ENCODE data around the gene DIDO1. TPM values are rescaled to one million over a fixed set of nuclear protein-coding genes. Genes with fewer than 3 reads are reported as not detected.

Gene DIDO1
- total RNA-seq, 2 donors from 2014 or later: 38.5 to 44.1 TPM

DNA sequence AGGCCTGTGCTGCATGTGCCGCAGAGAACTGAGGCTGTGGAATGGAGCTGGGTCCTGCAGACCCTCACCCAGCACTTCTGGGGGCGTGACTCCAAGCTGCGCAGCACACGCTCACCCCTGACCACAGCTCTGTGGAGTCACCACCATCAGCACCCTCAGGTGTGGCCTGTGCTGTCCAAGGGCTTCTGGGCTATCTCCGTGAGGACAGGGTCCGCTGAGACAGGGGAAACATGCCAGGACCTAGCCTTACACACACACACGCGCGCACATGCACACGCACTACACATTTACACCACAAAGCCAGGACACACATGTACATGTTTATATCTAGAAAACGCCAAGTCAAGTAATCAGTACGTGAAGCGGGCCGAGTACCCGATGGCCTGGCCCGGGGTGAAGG is 37.9 kb downstream of the DIDO1 start:
- intact Hi-C loops (cut with DNase I): no loop called here
- no peak for DNase-seq (ENCODE audit: low spot score)

DNA sequence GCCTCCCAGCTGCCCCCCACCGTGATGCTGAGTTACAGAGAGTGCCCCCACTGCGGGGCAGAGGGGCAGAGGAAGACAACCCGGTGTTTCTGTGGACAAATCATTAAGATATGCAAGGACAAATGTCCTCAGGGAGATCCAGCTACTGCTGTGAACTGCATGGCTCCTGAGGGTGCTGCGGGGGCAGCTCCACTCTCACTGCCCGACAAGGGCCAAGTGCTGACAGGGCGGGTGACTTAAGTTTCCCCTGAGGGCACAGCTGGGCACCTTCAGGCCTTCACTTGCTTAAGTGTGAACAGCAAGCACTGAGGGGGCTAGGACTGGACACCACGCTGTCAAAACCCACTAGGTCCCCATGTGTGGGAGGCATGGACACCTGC is 38.5 kb downstream of the DIDO1 start:
- no peak for DNase-seq (ENCODE audit: low spot score)
- intact Hi-C loops (cut with DNase I): no loop called here

DNA sequence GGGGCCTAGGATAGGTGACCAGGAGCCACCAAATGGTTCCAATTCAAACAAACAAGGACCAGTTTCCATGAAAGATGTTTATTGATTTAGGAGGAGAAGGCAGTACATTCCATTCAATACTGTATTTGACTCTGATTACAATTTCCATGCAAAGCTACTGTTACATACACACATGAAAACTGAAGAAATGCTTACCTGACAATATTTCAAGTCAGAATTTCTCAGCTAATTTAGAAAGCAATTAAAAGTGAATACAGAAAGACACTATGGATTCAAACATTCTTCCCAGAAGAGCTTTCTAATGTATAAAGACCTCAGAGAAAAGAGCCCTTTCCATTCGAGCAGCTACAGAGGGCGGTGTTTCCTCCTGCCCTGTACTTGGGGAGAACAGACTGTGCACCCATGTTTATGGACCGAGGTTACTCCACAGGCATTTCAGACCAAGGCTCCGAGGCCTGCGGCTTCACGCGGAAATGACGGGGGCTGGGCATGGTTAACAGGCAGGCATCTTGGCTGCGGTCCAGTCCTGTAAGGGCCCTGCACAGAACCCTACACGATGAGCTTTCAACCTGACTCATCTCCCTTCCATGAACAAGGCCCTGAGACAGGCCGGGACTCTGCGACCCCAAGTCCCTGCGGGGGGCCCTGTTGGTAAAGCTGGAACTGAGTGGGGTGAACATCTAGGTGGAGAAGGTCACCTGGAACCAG is 39.0 kb downstream of the DIDO1 start:
- intact Hi-C loops (cut with DNase I): no loop called here
- DNase-seq (ENCODE audit: low spot score): no peak

DNA sequence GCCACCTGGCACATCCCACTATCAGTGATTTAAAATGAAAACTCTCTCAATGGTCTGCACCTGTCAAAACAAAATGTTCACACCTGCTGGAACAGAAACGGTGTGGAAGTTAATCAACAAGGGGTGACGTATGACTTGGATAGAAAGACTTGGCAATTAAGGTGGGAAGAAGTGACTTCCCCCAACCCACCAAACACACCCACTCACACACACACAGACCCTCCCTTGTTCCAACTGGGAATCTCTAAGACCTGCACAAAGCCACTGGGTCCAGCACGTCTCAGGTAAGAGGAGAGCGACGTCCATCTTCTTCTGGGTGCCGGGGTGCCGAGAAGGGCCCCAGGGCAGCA is 39.6 kb downstream of the DIDO1 start:
- DNase-seq (ENCODE audit: low spot score): no peak
- intact Hi-C loops (cut with DNase I): no loop called here

DNA sequence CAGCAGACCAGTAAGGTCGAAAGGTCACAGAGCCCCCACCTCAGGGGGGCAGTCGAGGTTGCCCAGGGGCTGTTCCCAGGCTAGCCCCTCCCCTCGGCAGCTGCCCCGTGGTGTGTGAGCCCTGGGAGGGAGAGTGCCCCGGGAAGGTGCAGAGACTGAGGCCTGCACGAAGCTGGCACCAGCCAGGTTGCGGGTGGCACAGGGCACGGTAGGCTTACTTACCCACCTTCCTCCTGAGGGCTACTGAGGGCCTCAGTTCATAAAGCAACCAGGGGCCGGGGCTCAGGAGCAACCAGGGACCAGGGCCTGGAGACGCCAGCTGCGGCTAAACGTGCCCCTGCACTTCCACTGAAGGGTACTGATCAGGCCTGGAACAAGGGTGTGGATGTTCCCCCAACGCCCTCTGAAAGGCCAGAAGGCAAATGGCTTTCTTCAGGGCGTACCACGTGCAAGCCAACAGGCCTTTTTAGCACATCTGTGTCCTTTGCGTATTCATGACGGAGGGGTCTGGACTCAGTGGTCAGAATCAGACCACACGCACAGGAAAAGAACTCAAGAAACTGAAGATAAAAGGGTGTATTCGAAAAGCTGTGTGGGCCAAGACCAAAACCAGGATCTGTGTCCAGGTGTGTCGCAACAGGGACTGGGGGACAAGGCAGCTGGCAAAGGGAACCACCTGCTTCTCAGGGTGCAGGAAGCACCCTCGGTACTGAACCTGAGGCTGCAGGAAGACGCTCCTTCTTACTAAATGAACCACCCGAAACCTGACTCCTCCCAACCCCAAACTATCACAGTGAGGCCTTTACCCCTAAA is 40.2 kb downstream of the DIDO1 start:
- no peak for DNase-seq (ENCODE audit: low spot score)
- intact Hi-C loops (cut with DNase I): no loop called here

- intact Hi-C loops (cut with DNase I): no loop called here
- no peak for DNase-seq (ENCODE audit: low spot score)
Observed at GRCh38 chr20:62885046-62885895, 41.0 kb downstream of the DIDO1 start.

- no peak for DNase-seq (ENCODE audit: low spot score)
- intact Hi-C loops (cut with DNase I): no loop called here
Observed at GRCh38 chr20:62884556-62884955, 41.7 kb downstream of the DIDO1 start.

DNA sequence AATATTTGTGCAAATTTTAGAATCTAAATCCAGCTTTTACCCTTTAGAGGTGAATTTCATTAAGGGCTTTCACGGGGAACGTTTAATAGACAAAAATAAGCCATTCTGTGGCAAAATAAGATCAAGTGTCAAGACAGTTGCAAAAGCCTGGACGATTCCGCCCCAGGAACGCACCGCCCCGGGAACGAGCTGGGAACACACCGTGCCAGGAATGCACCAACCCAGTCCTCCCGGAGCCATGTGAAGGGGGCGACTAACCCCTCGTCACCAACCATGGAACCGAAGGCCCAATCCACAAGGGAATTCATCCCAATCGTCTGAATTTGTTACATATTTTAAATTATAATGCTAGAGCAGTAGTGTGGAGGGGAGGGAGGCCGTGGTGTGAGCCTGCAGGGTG is 43.9 kb downstream of the DIDO1 start:
- peak; percentile 25 for DNase-seq (ENCODE audit: low spot score)
- intact Hi-C loops (cut with DNase I): no loop called here

DNA sequence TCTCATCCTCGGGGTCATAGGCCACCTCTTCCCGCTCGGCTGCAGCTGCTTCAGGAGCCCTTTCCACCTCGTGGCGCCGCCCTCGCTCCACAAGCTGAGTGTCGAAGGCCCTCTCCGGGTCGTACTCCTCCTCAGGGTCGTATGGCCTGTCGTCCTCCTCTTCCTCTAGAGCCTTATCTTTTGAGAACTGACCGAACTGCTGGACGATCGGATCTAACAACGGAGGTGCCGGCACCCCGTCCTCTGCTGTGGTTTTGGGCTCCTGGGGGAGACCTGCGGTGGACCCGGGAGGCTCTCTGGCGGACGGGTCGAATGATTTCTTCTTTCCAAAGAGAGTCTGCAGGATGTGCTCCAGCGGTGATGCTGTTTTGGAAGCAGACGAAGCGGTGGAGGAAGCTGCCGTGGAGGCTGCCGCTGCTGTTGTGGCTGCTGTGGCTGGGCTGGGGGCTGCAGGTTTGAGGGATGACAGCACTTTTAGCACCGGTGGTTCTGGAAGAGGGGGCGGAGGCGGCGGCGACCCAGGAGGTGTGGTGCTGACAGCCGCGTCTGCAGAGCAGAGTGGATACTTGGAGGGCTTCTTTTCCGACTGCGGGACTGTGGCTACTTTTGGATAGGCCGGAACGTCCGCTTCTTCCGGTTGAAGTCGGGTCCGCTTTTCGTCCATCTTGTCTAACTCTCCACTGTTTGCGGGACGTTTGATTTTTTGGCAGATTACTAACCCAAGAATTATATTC is 44.5 kb downstream of the DIDO1 start:
- intact Hi-C loops (cut with DNase I): no loop called here
- DNase-seq (ENCODE audit: low spot score): peak; percentile 76

- intact Hi-C loops (cut with DNase I): no loop called here
Observed at GRCh38 chr20:62880935-62881661, 45.2 kb downstream of the DIDO1 start.

DNA sequence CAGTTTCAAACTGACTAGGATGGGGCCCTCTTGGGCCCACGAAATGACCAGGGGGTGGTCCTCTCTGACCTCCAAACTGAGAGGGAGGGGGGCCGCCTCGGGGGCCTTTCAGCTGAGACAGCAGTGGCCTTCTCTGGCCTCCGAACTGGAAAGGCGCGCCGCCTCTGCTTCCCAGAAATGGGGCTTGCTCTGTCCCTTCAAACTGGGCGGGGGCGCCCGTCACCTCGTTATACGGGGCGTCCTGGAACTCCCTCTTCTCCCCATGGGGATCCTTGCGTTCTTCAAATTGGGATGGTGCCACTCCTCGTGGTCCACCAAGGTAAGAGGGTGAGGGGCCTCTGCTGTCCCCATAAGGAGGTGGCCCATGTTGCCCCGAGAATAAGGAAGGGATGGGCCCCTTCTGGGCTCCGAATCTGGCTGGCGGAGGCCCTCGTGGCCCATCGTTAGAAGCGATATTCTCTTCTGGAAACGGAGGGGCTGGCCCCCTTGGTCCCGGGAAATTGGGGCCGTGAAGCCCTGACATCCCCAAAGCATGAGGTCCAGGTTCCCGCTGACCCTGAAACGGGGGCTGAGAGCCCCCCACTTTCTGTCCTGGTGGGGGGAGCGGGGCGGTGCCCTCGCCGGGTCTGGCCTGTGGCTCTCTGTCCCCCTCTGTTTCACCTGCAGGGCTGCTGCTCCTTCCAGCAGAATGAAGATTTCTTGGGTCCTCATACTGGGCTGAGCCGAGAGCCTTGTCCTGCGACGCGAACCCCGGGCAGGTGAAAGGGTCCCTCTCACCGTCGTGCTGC is 46.0 kb downstream of the DIDO1 start:
- DNase-seq (ENCODE audit: low spot score): peak; percentile 82
- intact Hi-C loops (cut with DNase I): no loop called here

More at GRCh38 chr20:62880935-62881661, 45.2 kb downstream of the DIDO1 start:
- DNase-seq (ENCODE audit: low spot score): peak; percentile 75

GRCh38 chr20:62879275-62880146 is 46.8 kb downstream of the DIDO1 start:
- peak; percentile 62 for DNase-seq (ENCODE audit: low spot score)
- intact Hi-C loops (cut with DNase I): no loop called here

GRCh38 chr20:62878244-62879038 is 47.9 kb downstream of the DIDO1 start:
- intact Hi-C loops (cut with DNase I): no loop called here
- peak; percentile 50 for DNase-seq (ENCODE audit: low spot score)

DNA sequence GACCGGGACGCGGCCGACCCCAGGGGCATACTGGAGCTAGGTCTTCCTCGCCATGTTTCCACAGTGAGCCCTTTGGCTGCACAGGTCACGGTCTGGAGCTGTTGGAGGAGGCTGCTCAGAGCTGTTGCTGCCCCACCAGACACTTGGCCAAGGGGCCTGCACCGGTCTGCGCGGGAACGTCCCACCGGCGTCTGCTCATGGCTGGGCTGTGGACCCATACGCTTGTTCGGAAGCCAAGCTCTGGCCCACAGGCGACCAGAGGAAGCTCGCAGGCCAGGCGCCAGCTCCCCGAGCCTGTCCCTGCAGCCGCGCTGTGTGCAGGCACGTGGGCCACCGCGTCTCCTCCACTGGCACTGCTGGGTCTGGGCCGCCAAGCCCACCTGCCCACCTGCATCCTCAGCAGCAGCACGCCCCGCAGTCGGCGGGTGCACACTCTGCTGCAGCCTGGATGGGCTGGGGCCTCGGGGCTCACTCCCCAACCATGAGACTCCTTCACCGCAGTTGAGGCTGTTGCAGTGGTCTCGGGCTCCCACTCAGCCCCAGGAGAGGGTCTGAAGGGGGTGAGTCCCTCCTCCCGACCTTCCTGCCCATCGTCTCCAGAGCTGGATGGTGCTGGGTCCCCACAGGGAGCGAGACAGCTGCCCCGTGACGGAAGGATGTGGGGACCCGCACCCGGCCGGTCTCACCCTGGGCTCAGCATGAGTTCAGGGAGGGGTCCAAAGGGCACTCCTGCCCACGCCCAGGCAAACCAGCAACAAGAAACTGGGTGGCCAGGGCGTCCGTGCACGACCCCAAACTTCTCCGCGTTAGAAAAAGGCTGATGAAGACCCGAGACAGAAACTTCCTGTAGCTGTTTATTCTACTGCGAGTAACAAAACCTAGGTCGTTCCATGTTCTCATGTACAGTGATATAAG is 49.1 kb downstream of the DIDO1 start:
- DNase-seq (ENCODE audit: low spot score): peak; percentile 94
- intact Hi-C loops (cut with DNase I): no loop called here

DNA sequence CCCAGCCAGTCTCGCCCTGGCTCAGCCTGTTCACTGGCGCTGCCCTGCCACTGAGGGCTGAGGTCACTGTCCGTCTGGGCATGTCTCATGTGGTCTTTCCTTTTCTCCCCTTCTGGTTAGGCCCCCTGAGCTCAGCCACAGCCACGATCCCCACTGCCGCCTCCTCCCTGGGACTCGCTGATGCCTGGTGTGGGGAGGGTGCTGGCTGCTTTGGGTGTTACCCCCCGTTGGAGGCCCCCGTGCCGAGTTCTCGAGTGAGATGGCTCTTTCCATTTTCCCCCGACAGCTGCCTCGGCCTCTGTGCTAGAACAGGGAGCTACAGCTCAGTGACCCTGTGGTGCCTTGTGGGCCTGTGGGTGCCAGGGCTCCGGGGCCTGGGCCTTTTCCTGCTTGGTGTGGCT is 49.8 kb downstream of the DIDO1 start:
- intact Hi-C loops (cut with DNase I): no loop called here
- DNase-seq (ENCODE audit: low spot score): no peak
